H1 (cell line): ENCODE data around the gene TOR1B. TPM values are rescaled to one million over a fixed set of nuclear protein-coding genes. Genes with fewer than 3 reads are reported as not detected.

Experiments
- CTCF ChIA-PET: fragments of 300-600 bp; sonication (Branson Sonifier 250); formaldehyde crosslinking; loops from one replicate; lab custom pipeline; 2021; ENCODE audit not compliant: partially characterized antibody; lab: Charles Lee
- POLR2A ChIA-PET: fragments of 300-600 bp; sonication (Branson Sonifier 250); formaldehyde crosslinking; loops from one replicate; lab custom pipeline; 2021; ENCODE audit warnings: inconsistent platforms; ENCODE audit not compliant: partially characterized antibody; lab: Charles Lee
- DNase-seq, 2 experiments: peaks; one replicate each; pipeline versions ENCODE4 v3.0.0 to v3.0.0-alpha.2; 2010 to 2022; ENCODE audit warnings: low spot score in 2 of 2, low read depth in 1 of 2, mixed read lengths in 1 of 2
- FAIRE-seq: peaks from 2 replicates; lab custom pipeline; 2011; peaks lifted over from hg19 to GRCh38; lab: Jason Lieb, UNC
- H2AFZ ChIP-seq: 2 replicates; pipeline ENCODE4 v1.8.1; 2012; ENCODE audit warnings: low read length, inconsistent platforms
- H2AK5ac ChIP-seq: 2 replicates; pipeline ENCODE4 v1.6.1; 2013; ENCODE audit warnings: low read depth, low read length
- H2BK120ac ChIP-seq: replicated peaks from 2 replicates; pipeline ENCODE3; 2013; ENCODE audit warnings: low read depth, low read length, inconsistent platforms
- H2BK12ac ChIP-seq: 2 replicates; pipeline ENCODE4 v1.6.1; 2013; ENCODE audit warnings: low read depth, low read length
- H2BK15ac ChIP-seq: 2 replicates; pipeline ENCODE4 v1.6.1; 2013; ENCODE audit warnings: low read length
- H2BK20ac ChIP-seq: 2 replicates; pipeline ENCODE4 v1.6.1; 2013; ENCODE audit warnings: low read length
- H2BK5ac ChIP-seq: 2 replicates; pipeline ENCODE4 v1.6.1; 2013; ENCODE audit warnings: low read depth, low read length
- H3K14ac ChIP-seq: 2 replicates; pipeline ENCODE4 v1.6.1; 2013; ENCODE audit warnings: inconsistent platforms; ENCODE audit not compliant: insufficient read length
- H3K18ac ChIP-seq: 2 replicates; pipeline ENCODE4 v1.6.1; 2013; ENCODE audit warnings: low read length; ENCODE audit errors: extremely low read depth
- H3K23ac ChIP-seq: 2 replicates; pipeline ENCODE4 v1.6.1; 2013; ENCODE audit warnings: inconsistent platforms; ENCODE audit not compliant: insufficient read length
- H3K23me2 ChIP-seq: 2 replicates; pipeline ENCODE4 v1.6.1; 2013; ENCODE audit warnings: low read depth, low read length
- H3K27ac ChIP-seq: 2 replicates; pipeline ENCODE4 v1.6.1; 2011; ENCODE audit warnings: low read depth, low read length, inconsistent platforms
- H3K27me3 ChIP-seq, 4 experiments: replicated peaks in 1 of 4; 1 replicate in 1 of 4; 2 replicates in 3 of 4; pipeline versions ENCODE4 v1.6.1 to v1.8.1; 2011 to 2013; ENCODE audit warnings: low read length in 3 of 4, mild to moderate bottlenecking in 3 of 4, inconsistent platforms in 2 of 4, mixed read lengths in 2 of 4, moderate library complexity in 1 of 4; ENCODE audit not compliant: control insufficient read depth in 3 of 4, insufficient read depth in 3 of 4; ENCODE audit errors: extremely low read depth in 1 of 4
- H3K36me3 ChIP-seq, 4 experiments: 2 replicates each; pipeline versions ENCODE4 v1.6.1 to v1.8.1; 2011 to 2013; ENCODE audit warnings: mild to moderate bottlenecking in 4 of 4, low read length in 3 of 4, moderate library complexity in 2 of 4, control low read depth in 1 of 4, inconsistent platforms in 1 of 4; ENCODE audit not compliant: insufficient read depth in 4 of 4, control insufficient read depth in 2 of 4
- H3K4ac ChIP-seq: replicated peaks from 2 replicates; pipeline ENCODE3; 2013; ENCODE audit warnings: low read length, low read depth, mixed read lengths, inconsistent platforms; ENCODE audit not compliant: insufficient read length
- H3K4me1 ChIP-seq, 4 experiments: replicated peaks in 1 of 4; 1 replicate in 1 of 4; 2 replicates in 3 of 4; pipeline versions ENCODE4 v1.6.1 to v1.8.1; 2011 to 2013; ENCODE audit warnings: low read length in 3 of 4, inconsistent platforms in 2 of 4, mixed read lengths in 1 of 4; ENCODE audit not compliant: insufficient read depth in 4 of 4, control insufficient read depth in 3 of 4
- H3K4me2 ChIP-seq, 2 experiments: 2 replicates each; pipeline versions ENCODE4 v1.6.1 to v1.8.1; 2011 to 2013; ENCODE audit warnings: low read depth in 2 of 2, low read length in 2 of 2, control low read depth in 1 of 2, inconsistent platforms in 1 of 2, mild to moderate bottlenecking in 1 of 2; ENCODE audit not compliant: insufficient read depth in 1 of 2
- H3K4me3 ChIP-seq, 4 experiments: fragments of 200-600, 300-600 bp in 1 of 4; sonication (generic), shearing (Covaris generic), sonication (Bioruptor Twin) in 1 of 4; 2 replicates each; pipeline versions ENCODE4 v1.5.1 to v1.8.1; 2011 to 2016; ENCODE audit warnings: low read length in 4 of 4, low read depth in 3 of 4, control low read depth in 2 of 4, inconsistent platforms in 2 of 4, mild to moderate bottlenecking in 2 of 4, mixed read lengths in 1 of 4, moderate library complexity in 1 of 4; ENCODE audit not compliant: insufficient read depth in 2 of 4; ENCODE audit errors: extremely low read depth in 1 of 4
- H3K56ac ChIP-seq: replicated peaks from 2 replicates; pipeline ENCODE3; 2013; ENCODE audit warnings: low read depth, mild to moderate bottlenecking, mixed read lengths, low read length, inconsistent platforms; ENCODE audit not compliant: insufficient read length
- H3K79me1 ChIP-seq: 2 replicates; pipeline ENCODE4 v1.6.1; 2013; ENCODE audit warnings: low read depth, low read length, control low read depth
- H3K79me2 ChIP-seq, 2 experiments: 2 replicates each; pipeline versions ENCODE4 v1.6.1 to v1.8.1; 2012 to 2013; ENCODE audit warnings: low read length in 2 of 2, mild to moderate bottlenecking in 2 of 2, inconsistent platforms in 1 of 2; ENCODE audit not compliant: insufficient read depth in 2 of 2, control insufficient read depth in 1 of 2
- H3K9ac ChIP-seq, 4 experiments: replicated peaks in 1 of 4; 1 replicate in 1 of 4; 2 replicates in 3 of 4; pipeline versions ENCODE4 v1.6.1 to v1.8.1; 2011 to 2013; ENCODE audit warnings: low read depth in 3 of 4, low read length in 3 of 4, control low read depth in 2 of 4, mild to moderate bottlenecking in 2 of 4, moderate library complexity in 2 of 4, inconsistent platforms in 1 of 4; ENCODE audit errors: extremely low read depth in 1 of 4
- H3K9me3 ChIP-seq, 2 experiments: 2 replicates each; pipeline versions ENCODE4 v1.6.1 to v1.8.1; 2012 to 2013; ENCODE audit warnings: mild to moderate bottlenecking in 2 of 2, moderate library complexity in 2 of 2, control low read depth in 1 of 2, inconsistent platforms in 1 of 2, low read depth in 1 of 2, low read length in 1 of 2, mixed read lengths in 1 of 2; ENCODE audit not compliant: insufficient read depth in 2 of 2
- H4K20me1 ChIP-seq, 2 experiments: replicated peaks in 1 of 2; 2 replicates each; pipeline versions ENCODE3 to v1.8.1; 2011 to 2013; ENCODE audit warnings: inconsistent platforms in 2 of 2, low read length in 2 of 2, mild to moderate bottlenecking in 1 of 2; ENCODE audit not compliant: insufficient read depth in 2 of 2, control insufficient read depth in 1 of 2
- H4K5ac ChIP-seq: 2 replicates; pipeline ENCODE4 v1.6.1; 2013; ENCODE audit warnings: low read length, low read depth, mixed read lengths, inconsistent platforms; ENCODE audit not compliant: insufficient read length
- H4K8ac ChIP-seq: 2 replicates; pipeline ENCODE4 v1.8.0; 2013; ENCODE audit warnings: mild to moderate bottlenecking, moderate library complexity, low read length, inconsistent platforms; ENCODE audit not compliant: insufficient read depth; ENCODE audit errors: extremely low read depth
- H4K91ac ChIP-seq: replicated peaks from 2 replicates; pipeline ENCODE3; 2013; ENCODE audit warnings: low read length, mixed read lengths, inconsistent platforms; ENCODE audit not compliant: insufficient read length
- CTBP2 ChIP-seq: IDR thresholded peaks from 2 replicates; pipeline ENCODE4 v1.7.0; 2011; ENCODE audit warnings: borderline replicate concordance, mild to moderate bottlenecking, moderate library complexity, mixed read lengths, low read length; ENCODE audit not compliant: insufficient read depth, insufficient read length
- GTF2F1 ChIP-seq: IDR thresholded peaks from 2 replicates; pipeline ENCODE4 v1.6.1; 2012; ENCODE audit warnings: low read depth, low read length, improper control_type of control experiment, borderline replicate concordance
- KDM1A ChIP-seq: fragments of 200-600, 300-600 bp; sonication (generic); IDR thresholded peaks from 2 replicates; pipeline ENCODE4 v1.7.1; 2016; ENCODE audit warnings: mild to moderate bottlenecking, low read length, borderline replicate concordance
- NANOG ChIP-seq: IDR thresholded peaks from 2 replicates; pipeline ENCODE4 v1.6.1; 2011; ENCODE audit warnings: low read length, low read depth, mild to moderate bottlenecking, inconsistent platforms; ENCODE audit not compliant: insufficient read depth, poor library complexity, severe bottlenecking
- POLR2A ChIP-seq, 2 experiments: IDR thresholded peaks; 1 replicate in 1 of 2; 2 replicates in 1 of 2; pipeline ENCODE4 v1.6.1; 2011; ENCODE audit warnings: low read depth in 2 of 2, low read length in 2 of 2, mild to moderate bottlenecking in 2 of 2; ENCODE audit errors: control extremely low read depth in 1 of 2
- POLR2AphosphoS5 ChIP-seq: IDR thresholded peaks from 2 replicates; pipeline ENCODE4 v1.6.1; 2011; ENCODE audit warnings: low read depth, low read length
- RBBP5 ChIP-seq: IDR thresholded peaks from 2 replicates; pipeline ENCODE4 v1.7.1; 2012; ENCODE audit warnings: low read depth, mild to moderate bottlenecking, inconsistent platforms, low read length, moderate library complexity, borderline replicate concordance
- SIN3A ChIP-seq, 2 experiments: IDR thresholded peaks in 1 of 2; conservative IDR thresholded peaks in 1 of 2; 2 replicates each; pipeline ENCODE4 v1.6.1; 2011 to 2012; ENCODE audit warnings: low read length in 2 of 2, improper control_type of control experiment in 1 of 2, low read depth in 1 of 2, mild to moderate bottlenecking in 1 of 2
- SP2 ChIP-seq: IDR thresholded peaks from 2 replicates; pipeline ENCODE4 v1.6.1; 2012; ENCODE audit warnings: mild to moderate bottlenecking, low read length, inconsistent platforms
- WGBS, 2 experiments: shearing (Covaris generic) in 1 of 2; methylation state at CpG; one replicate each; pipeline versions ENCODE4 v1.1.6 to v1.1.7; 2013 to 2015; ENCODE audit warnings: low lambda C conversion rate in 2 of 2, mixed read lengths in 2 of 2, inconsistent platforms in 1 of 2, low coverage in 1 of 2, missing lambda C conversion rate in 1 of 2; ENCODE audit not compliant: insufficient replicate concordance in 2 of 2, insufficient coverage in 1 of 2, insufficient read length in 1 of 2; ENCODE audit errors: extremely low coverage in 1 of 2, missing lambda C conversion rate in 1 of 2; 5-methylcytosine and 5-hydroxymethylcytosine counted together
- polyA plus RNA-seq, 7 experiments: library from polyadenylated mRNA; depleted of rRNA in 3 of 7; stranded (reverse) in 5 of 7; unstranded in 2 of 7; fragments of >200 nt in 5 of 7; fragments of 200-250 nt in 2 of 7; gene quantifications; 1 replicate in 5 of 7; 2 replicates in 1 of 7; 4 replicates in 1 of 7; pipeline versions ENCODE4 v1.2.1 to v1.2.3, GENCODE V29; 2011 to 2013; ENCODE audit warnings: missing spikeins in 2 of 7, mixed read lengths in 2 of 7
- total RNA-seq: library from RNA; stranded (reverse); fragmentation: NEBNext Ultra II Directional; extraction: Animal tissue kit (Norgen Biotek cat#: 25700); gene quantifications from 2 replicates; pipeline ENCODE4 v1.2.1, GENCODE V29; 2021

Gene TOR1B
- total and polyA plus RNA-seq, 2 of the 8 experiments (the other 6 are each of a cell fraction or from before 2014, with no cell fraction given): 11.4 to 17.4 TPM

- H3K4me1 ChIP-seq: no peaks in the 10 kb centered on the region
- no peak overlapping the region for H3K9ac ChIP-seq
- ChIA-PET CTCF (interaction anchor here (0.9 to 2.3 kb wide), 3 partner anchors 10 to 74 kb away, joined by 3 to 6 read pairs (median 4); no protein-coding TSS in a partner anchor), POLR2A (no interaction called here)
- H2AFZ ChIP-seq: no peak overlapping the region
- H4K5ac ChIP-seq: no peak overlapping the region
- no peak overlapping the region for H4K8ac ChIP-seq
- no peak overlapping the region for H2BK5ac ChIP-seq
- no peak overlapping the region for H3K4me3 ChIP-seq
- no peaks in the 10 kb centered on the region for H3K79me2 ChIP-seq
- H2BK15ac ChIP-seq: no peak overlapping the region
- no peak overlapping the region for H3K4me2 ChIP-seq
- no peaks in the 10 kb centered on the region for H3K9me3 ChIP-seq
- H2BK120ac ChIP-seq: no peak overlapping the region
- no peak for FAIRE-seq
- H3K56ac ChIP-seq: no peak overlapping the region
- H2AK5ac ChIP-seq: peak overlapping the region; percentile 8; the same call in 1 of the 2 replicates
- no peaks in the 10 kb centered on the region for H3K23me2 ChIP-seq
- no peak overlapping the region for H3K4ac ChIP-seq
- no peak overlapping the region for H4K91ac ChIP-seq
- no peak overlapping the region for H3K23ac ChIP-seq
- H3K18ac ChIP-seq: no peak overlapping the region
- no peaks in the 10 kb centered on the region for H3K79me1 ChIP-seq
- TF ChIP-seq NANOG (no peak), POLR2A (IDR thresholded peaks at IDR 0.05; ENCODE audit: control extremely low read depth in 1 of 2, low read depth in 2 of 2, low read length in 2 of 2) (no peak), SP2 (no peak), KDM1A (no peak), POLR2AphosphoS5 (no peak), CTBP2 (no peak), SIN3A (conservative IDR thresholded peaks at IDR 0.05 in 1 of 2, IDR thresholded peaks at IDR 0.05 in 1 of 2; ENCODE audit: low read depth in 1 of 2, low read length in 2 of 2) (no peak), GTF2F1 (no peak), RBBP5 (no peak)
- TF ChIP-seq, all 59 proteins: peak for 0
- H3K27me3 ChIP-seq: peaks cover 0 to 4% (median 0%) of the 10 kb centered on the region in 4 experiments; a peak in 1 of 7 replicates
- no peaks in the 10 kb centered on the region for H4K20me1 ChIP-seq
- no peak overlapping the region for H2BK20ac ChIP-seq
- no peak overlapping the region for H2BK12ac ChIP-seq
- no peak overlapping the region for H3K27ac ChIP-seq
- 92% methylated on average over 8 of the region's 8 CpGs; no CpG with 5 or more reads in 1 of the 2 experiments for WGBS, 2 experiments
- H3K36me3 ChIP-seq: no peaks in the 10 kb centered on the region
- no peak for DNase-seq
- no peak overlapping the region for H3K14ac ChIP-seq
Observed at GRCh38 chr9:129794549-129794948, 8.4 kb upstream of the TOR1B start.
